GM12878 (cell line): ENCODE measurements around the gene SPAST. TPM values are rescaled to one million over a fixed set of nuclear protein-coding genes. Genes with fewer than 3 reads are reported as not detected.

Source experiments
- CHD2 ChIP-seq: IDR thresholded peaks from 2 replicates; pipeline ENCODE4 v1.6.1; 2011; ENCODE audit warnings: low read depth, low read length, improper control_type of control experiment, borderline replicate concordance
- FOXK2 ChIP-seq: fragments of 450-650 bp; IDR thresholded peaks from 2 replicates; pipeline ENCODE4 v1.6.1; 2017; ENCODE audit warnings: mild to moderate bottlenecking, moderate library complexity
- FOXM1 ChIP-seq: IDR thresholded peaks from 2 replicates; pipeline ENCODE4 v1.6.1; 2012; ENCODE audit warnings: low read depth, mild to moderate bottlenecking, inconsistent platforms, low read length, moderate library complexity
- GABPA ChIP-seq: IDR thresholded peaks from 2 replicates; pipeline ENCODE4 v1.6.1; 2014; ENCODE audit warnings: antibody characterized with exemption, low read depth, mild to moderate bottlenecking, inconsistent platforms
- HDAC6 ChIP-seq: fragments of 200-600 bp; sonication (generic); IDR thresholded peaks from one replicate; pipeline ENCODE4 v1.8.0; 2017; ENCODE audit warnings: antibody characterized with exemption; ENCODE audit not compliant: unreplicated experiment
- IKZF2 ChIP-seq, 2 experiments: fragments of 450-650 bp; IDR thresholded peaks; 2 replicates each; pipeline ENCODE4 v1.6.1; 2017; ENCODE audit warnings: mild to moderate bottlenecking in 2 of 2, moderate library complexity in 2 of 2
- MTA3 ChIP-seq: IDR thresholded peaks from 2 replicates; pipeline ENCODE4 v1.6.1; 2012; ENCODE audit warnings: low read length, inconsistent platforms, borderline replicate concordance
- MYC ChIP-seq: IDR thresholded peaks from 2 replicates; pipeline ENCODE4 v1.6.1; 2011; ENCODE audit warnings: mild to moderate bottlenecking, low read length, moderate library complexity, inconsistent platforms; ENCODE audit not compliant: insufficient read depth, insufficient replicate concordance, insufficient read length, severe bottlenecking
- RFX5 ChIP-seq: IDR thresholded peaks from 2 replicates; pipeline ENCODE4 v1.6.1; 2011; ENCODE audit warnings: low read depth, low read length, improper control_type of control experiment
- SUPT20H ChIP-seq: IDR thresholded peaks from 2 replicates; pipeline ENCODE4 v1.6.1; 2011; ENCODE audit warnings: low read depth, mild to moderate bottlenecking, low read length, moderate library complexity, borderline replicate concordance; ENCODE audit not compliant: control insufficient read depth
- TARDBP ChIP-seq: IDR thresholded peaks from 2 replicates; pipeline ENCODE4 v1.6.1; 2016; ENCODE audit warnings: borderline replicate concordance
- TCF3 ChIP-seq: IDR thresholded peaks from 2 replicates; pipeline ENCODE4 v1.6.1; 2012; ENCODE audit warnings: low read depth, mild to moderate bottlenecking, low read length, borderline replicate concordance; ENCODE audit not compliant: insufficient read depth
- polyA plus RNA-seq, 11 experiments: library from polyadenylated mRNA; depleted of rRNA in 4 of 11; unstranded in 6 of 11; stranded (reverse) in 5 of 11; fragments of >200 nt; fragmentation: Nextera tagmentation in 4 of 11; fragmentation: Illumina TruSeq in 1 of 11; extraction: Ambion mirVana in 4 of 11; extraction: Trizol in 1 of 11; gene quantifications; 1 replicate in 1 of 11; 2 replicates in 10 of 11; pipeline versions ENCODE4 v1.2.1 to v1.2.3, GENCODE V29; 2011 to 2016; ENCODE audit warnings: inconsistent platforms in 2 of 11, missing spikeins in 2 of 11, low read depth in 1 of 11
- total RNA-seq, 4 experiments: library from RNA; depleted of rRNA in 3 of 4; stranded (reverse); fragments of >200 nt in 3 of 4; fragmentation: Illumina TruSeq in 1 of 4; extraction: Trizol in 1 of 4; gene quantifications; 2 replicates each; pipeline versions ENCODE4 v1.2.1 to v1.2.3, GENCODE V29; 2013 to 2021
- TF ChIP-seq, protein P1 (sequence below): fragments of 450-650 bp; IDR thresholded peaks from 2 replicates; pipeline ENCODE4 v1.6.1; 2017; ENCODE audit warnings: mild to moderate bottlenecking, moderate library complexity
- TF ChIP-seq, protein P2 (sequence below): fragments of 450-650 bp; IDR thresholded peaks from 2 replicates; pipeline ENCODE4 v1.6.1; 2017; ENCODE audit warnings: mild to moderate bottlenecking, low read depth, inconsistent platforms; ENCODE audit not compliant: poor library complexity, severe bottlenecking
- TF ChIP-seq, protein P3 (sequence below): IDR thresholded peaks from 2 replicates; pipeline ENCODE4 v1.6.1; 2012; ENCODE audit warnings: low read length, inconsistent platforms

SPAST gene
- total and polyA plus RNA-seq, 10 of the 15 experiments (the other 5 are each of a cell fraction or from before 2014, with no cell fraction given) = 4.3 to 21.3 (median 10.0) TPM

DNA sequence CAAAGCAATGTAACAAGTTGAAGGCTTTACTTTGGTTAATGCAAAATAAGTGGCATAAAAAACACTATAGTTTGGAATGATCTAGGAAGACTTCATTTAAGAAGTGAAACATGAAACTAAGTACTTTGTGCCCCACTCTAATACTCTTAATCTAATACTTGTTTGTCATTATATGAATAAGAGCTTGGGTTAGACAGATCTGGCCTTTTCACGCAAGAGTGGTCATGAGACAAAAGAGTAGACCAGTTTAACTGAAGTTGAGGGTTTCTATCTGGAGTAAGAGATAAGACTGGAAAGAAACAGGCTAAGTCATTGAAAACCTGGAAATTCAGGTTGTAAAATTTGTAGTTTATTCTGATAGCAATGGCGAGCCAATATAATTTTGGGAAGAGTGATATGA lies 105.2 kb downstream of the SPAST start (continued):
- TF ChIP-seq, protein P1, sequence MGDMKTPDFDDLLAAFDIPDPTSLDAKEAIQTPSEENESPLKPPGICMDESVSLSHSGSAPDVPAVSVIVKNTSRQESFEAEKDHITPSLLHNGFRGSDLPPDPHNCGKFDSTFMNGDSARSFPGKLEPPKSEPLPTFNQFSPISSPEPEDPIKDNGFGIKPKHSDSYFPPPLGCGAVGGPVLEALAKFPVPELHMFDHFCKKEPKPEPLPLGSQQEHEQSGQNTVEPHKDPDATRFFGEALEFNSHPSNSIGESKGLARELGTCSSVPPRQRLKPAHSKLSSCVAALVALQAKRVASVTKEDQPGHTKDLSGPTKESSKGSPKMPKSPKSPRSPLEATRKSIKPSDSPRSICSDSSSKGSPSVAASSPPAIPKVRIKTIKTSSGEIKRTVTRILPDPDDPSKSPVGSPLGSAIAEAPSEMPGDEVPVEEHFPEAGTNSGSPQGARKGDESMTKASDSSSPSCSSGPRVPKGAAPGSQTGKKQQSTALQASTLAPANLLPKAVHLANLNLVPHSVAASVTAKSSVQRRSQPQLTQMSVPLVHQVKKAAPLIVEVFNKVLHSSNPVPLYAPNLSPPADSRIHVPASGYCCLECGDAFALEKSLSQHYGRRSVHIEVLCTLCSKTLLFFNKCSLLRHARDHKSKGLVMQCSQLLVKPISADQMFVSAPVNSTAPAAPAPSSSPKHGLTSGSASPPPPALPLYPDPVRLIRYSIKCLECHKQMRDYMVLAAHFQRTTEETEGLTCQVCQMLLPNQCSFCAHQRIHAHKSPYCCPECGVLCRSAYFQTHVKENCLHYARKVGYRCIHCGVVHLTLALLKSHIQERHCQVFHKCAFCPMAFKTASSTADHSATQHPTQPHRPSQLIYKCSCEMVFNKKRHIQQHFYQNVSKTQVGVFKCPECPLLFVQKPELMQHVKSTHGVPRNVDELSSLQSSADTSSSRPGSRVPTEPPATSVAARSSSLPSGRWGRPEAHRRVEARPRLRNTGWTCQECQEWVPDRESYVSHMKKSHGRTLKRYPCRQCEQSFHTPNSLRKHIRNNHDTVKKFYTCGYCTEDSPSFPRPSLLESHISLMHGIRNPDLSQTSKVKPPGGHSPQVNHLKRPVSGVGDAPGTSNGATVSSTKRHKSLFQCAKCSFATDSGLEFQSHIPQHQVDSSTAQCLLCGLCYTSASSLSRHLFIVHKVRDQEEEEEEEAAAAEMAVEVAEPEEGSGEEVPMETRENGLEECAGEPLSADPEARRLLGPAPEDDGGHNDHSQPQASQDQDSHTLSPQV = no peak
- TF ChIP-seq MYC (no peak), FOXM1 (no peak), IKZF2 (IDR thresholded peaks at IDR 0.05) (peak in 1 of 2 experiments; percentile 46; a peak in 2 of 4 replicates), MTA3 (peak; percentile 30; the same call in 1 of the 2 replicates), TARDBP (no peak), CHD2 (no peak), RFX5 (no peak), TCF3 (no peak), FOXK2 (no peak), SUPT20H (no peak), GABPA (no peak), HDAC6 (no peak)
- TF ChIP-seq, protein P2, sequence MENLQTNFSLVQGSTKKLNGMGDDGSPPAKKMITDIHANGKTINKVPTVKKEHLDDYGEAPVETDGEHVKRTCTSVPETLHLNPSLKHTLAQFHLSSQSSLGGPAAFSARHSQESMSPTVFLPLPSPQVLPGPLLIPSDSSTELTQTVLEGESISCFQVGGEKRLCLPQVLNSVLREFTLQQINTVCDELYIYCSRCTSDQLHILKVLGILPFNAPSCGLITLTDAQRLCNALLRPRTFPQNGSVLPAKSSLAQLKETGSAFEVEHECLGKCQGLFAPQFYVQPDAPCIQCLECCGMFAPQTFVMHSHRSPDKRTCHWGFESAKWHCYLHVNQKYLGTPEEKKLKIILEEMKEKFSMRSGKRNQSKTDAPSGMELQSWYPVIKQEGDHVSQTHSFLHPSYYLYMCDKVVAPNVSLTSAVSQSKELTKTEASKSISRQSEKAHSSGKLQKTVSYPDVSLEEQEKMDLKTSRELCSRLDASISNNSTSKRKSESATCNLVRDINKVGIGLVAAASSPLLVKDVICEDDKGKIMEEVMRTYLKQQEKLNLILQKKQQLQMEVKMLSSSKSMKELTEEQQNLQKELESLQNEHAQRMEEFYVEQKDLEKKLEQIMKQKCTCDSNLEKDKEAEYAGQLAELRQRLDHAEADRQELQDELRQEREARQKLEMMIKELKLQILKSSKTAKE = peak; percentile 16
- TF ChIP-seq, protein P3, sequence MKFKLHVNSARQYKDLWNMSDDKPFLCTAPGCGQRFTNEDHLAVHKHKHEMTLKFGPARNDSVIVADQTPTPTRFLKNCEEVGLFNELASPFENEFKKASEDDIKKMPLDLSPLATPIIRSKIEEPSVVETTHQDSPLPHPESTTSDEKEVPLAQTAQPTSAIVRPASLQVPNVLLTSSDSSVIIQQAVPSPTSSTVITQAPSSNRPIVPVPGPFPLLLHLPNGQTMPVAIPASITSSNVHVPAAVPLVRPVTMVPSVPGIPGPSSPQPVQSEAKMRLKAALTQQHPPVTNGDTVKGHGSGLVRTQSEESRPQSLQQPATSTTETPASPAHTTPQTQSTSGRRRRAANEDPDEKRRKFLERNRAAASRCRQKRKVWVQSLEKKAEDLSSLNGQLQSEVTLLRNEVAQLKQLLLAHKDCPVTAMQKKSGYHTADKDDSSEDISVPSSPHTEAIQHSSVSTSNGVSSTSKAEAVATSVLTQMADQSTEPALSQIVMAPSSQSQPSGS = peak; percentile 25; the same call in 1 of the 2 replicates
